ENCODE measurements around the gene DRICH1.

GRCh38 chr22:23609983-23610781 is 21.9 kb downstream of the DRICH1 start:
- no peak for TF ChIP-seq CTCF (IDR thresholded peaks at IDR 0.05)
- TF ChIP-seq POLR2AphosphoS5 (IDR thresholded peaks at IDR 0.05), result no peak

All from sigmoid colon (tissue), 4 donors.